Measurements from ENCODE around the gene PRDM16. TPM values are rescaled to one million over a fixed set of nuclear protein-coding genes. Genes with fewer than 3 reads are reported as not detected.

PRDM16 gene
- total and polyA plus RNA-seq, 2 experiments from 2014 or later: 0.14 to 0.16 TPM

DNA sequence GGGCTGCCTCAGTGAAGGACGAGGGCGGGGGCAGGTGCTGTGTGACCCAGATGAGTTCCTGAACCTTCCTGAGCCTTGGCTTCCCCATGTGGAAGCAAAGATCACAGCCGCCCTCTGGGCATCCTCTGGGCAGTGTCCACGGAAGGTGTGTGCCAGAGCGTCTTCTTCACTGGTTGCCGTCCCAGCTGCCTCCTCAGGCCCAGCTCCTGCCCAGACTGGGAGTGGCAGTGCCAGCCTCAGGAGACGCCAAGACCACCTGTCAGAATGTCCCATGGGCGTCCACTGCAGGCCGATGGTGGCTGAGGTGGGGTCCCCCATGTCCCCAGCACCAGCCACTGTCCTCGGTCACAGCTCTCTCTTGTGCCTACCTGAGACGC is 395.6 kb downstream of the PRDM16 start:
- no peak overlapping the region for H3K27ac Mint-ChIP-seq

More for the DNA sequence above, 395.6 kb downstream of the PRDM16 start:
- no peaks in the 10 kb centered on the region for H3K9me2 ChIP-seq (ENCODE audit: insufficient read depth)
- H3K79me2 ChIP-seq (replicated peaks; ENCODE audit: insufficient read depth): no peaks in the 10 kb centered on the region
- no peaks in the 10 kb centered on the region for H4K20me1 ChIP-seq (replicated peaks; ENCODE audit: insufficient read depth)
- Mint-ChIP-seq H3K4me3 (no peak overlapping the region), H3K27me3 (ENCODE audit: insufficient read depth, low read depth, poor library complexity) (peaks cover 5% of the 10 kb centered on the region), H3K36me3 (ENCODE audit: low read depth) (no peaks in the 10 kb centered on the region; the same call in 2 of the 3 replicates), H3K4me1 (peaks cover under 1% of the 10 kb centered on the region; the same call in 1 of the 3 replicates), H3K9me3 (no peaks in the 10 kb centered on the region)
- H3K36me3 ChIP-seq (ENCODE audit: insufficient read depth): no peaks in the 10 kb centered on the region
- DNase-seq (ENCODE audit: low spot score): no peak
- no peak for ATAC-seq
- H3F3A ChIP-seq (replicated peaks; ENCODE audit: low read depth): no peaks in the 10 kb centered on the region
- H3K27ac ChIP-seq (ENCODE audit: low read depth): no peak overlapping the region
- H2AFZ ChIP-seq: no peak overlapping the region
- no peaks in the 10 kb centered on the region for H3K4me1 ChIP-seq (ENCODE audit: insufficient read depth)
- TF ChIP-seq NANOG (IDR thresholded peaks at IDR 0.05; ENCODE audit: borderline replicate concordance) (no peak), CTCF (conservative IDR thresholded peaks at IDR 0.05; ENCODE audit: low read depth in 2 of 2) (no peak), EZH2phosphoT487 (IDR thresholded peaks at IDR 0.05; ENCODE audit: unreplicated experiment) (no peak)
- TF ChIP-seq, protein P1, sequence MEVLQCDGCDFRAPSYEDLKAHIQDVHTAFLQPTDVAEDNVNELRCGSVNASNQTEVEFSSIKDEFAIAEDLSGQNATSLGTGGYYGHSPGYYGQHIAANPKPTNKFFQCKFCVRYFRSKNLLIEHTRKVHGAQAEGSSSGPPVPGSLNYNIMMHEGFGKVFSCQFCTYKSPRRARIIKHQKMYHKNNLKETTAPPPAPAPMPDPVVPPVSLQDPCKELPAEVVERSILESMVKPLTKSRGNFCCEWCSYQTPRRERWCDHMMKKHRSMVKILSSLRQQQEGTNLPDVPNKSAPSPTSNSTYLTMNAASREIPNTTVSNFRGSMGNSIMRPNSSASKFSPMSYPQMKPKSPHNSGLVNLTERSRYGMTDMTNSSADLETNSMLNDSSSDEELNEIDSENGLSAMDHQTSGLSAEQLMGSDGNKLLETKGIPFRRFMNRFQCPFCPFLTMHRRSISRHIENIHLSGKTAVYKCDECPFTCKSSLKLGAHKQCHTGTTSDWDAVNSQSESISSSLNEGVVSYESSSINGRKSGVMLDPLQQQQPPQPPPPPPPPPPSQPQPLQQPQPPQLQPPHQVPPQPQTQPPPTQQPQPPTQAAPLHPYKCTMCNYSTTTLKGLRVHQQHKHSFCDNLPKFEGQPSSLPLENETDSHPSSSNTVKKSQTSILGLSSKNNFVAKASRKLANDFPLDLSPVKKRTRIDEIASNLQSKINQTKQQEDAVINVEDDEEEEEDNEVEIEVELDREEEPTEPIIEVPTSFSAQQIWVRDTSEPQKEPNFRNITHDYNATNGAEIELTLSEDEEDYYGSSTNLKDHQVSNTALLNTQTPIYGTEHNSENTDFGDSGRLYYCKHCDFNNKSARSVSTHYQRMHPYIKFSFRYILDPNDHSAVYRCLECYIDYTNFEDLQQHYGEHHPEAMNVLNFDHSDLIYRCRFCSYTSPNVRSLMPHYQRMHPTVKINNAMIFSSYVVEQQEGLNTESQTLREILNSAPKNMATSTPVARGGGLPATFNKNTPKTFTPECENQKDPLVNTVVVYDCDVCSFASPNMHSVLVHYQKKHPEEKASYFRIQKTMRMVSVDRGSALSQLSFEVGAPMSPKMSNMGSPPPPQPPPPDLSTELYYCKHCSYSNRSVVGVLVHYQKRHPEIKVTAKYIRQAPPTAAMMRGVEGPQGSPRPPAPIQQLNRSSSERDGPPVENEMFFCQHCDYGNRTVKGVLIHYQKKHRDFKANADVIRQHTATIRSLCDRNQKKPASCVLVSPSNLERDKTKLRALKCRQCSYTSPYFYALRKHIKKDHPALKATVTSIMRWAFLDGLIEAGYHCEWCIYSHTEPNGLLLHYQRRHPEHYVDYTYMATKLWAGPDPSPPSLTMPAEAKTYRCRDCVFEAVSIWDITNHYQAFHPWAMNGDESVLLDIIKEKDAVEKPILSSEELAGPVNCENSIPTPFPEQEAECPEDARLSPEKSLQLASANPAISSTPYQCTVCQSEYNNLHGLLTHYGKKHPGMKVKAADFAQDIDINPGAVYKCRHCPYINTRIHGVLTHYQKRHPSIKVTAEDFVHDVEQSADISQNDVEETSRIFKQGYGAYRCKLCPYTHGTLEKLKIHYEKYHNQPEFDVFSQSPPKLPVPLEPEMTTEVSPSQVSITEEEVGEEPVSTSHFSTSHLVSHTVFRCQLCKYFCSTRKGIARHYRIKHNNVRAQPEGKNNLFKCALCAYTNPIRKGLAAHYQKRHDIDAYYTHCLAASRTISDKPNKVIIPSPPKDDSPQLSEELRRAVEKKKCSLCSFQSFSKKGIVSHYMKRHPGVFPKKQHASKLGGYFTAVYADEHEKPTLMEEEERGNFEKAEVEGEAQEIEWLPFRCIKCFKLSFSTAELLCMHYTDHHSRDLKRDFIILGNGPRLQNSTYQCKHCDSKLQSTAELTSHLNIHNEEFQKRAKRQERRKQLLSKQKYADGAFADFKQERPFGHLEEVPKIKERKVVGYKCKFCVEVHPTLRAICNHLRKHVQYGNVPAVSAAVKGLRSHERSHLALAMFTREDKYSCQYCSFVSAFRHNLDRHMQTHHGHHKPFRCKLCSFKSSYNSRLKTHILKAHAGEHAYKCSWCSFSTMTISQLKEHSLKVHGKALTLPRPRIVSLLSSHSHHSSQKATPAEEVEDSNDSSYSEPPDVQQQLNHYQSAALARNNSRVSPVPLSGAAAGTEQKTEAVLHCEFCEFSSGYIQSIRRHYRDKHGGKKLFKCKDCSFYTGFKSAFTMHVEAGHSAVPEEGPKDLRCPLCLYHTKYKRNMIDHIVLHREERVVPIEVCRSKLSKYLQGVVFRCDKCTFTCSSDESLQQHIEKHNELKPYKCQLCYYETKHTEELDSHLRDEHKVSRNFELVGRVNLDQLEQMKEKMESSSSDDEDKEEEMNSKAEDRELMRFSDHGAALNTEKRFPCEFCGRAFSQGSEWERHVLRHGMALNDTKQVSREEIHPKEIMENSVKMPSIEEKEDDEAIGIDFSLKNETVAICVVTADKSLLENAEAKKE (CRISPR knock-in tag; IDR thresholded peaks at IDR 0.05): no peak
- no peaks in the 10 kb centered on the region for H3K27me3 ChIP-seq (ENCODE audit: insufficient read depth)
- H3K4me2 ChIP-seq: no peak overlapping the region
- no peak overlapping the region for H3K4me3 ChIP-seq

Data from GM23338 (cell line).